HS-27A (cell line): ENCODE data around the gene RASSF9.

Experiments used
- DNase-seq: peaks from one replicate; pipeline ENCODE4 v3.0.0-alpha.2; 2012; ENCODE audit warnings: low read depth, missing footprints

RASSF9 gene

GRCh38 chr12:85821206-85821605 lies 15.0 kb downstream of the RASSF9 start:
- no peak for DNase-seq

- DNase-seq, result no peak
These were observed 16.1 kb downstream of the RASSF9 start for GRCh38 chr12:85820101-85820500.

- DNase-seq, result no peak
These were observed 21.5 kb downstream of the RASSF9 start for GRCh38 chr12:85814741-85815140.

GRCh38 chr12:85814071-85814470 lies 22.1 kb downstream of the RASSF9 start:
- DNase-seq, result no peak

GRCh38 chr12:85809500-85809899 lies 26.7 kb downstream of the RASSF9 start:
- no peak for DNase-seq

GRCh38 chr12:85807730-85808129 lies 28.5 kb downstream of the RASSF9 start:
- DNase-seq, result no peak

- DNase-seq, result no peak
These were observed 30.6 kb downstream of the RASSF9 start for GRCh38 chr12:85805654-85806053.

- no peak for DNase-seq
These were observed 31.5 kb downstream of the RASSF9 start for GRCh38 chr12:85804663-85805062.

GRCh38 chr12:85803923-85804322 lies 32.3 kb downstream of the RASSF9 start:
- no peak for DNase-seq

GRCh38 chr12:85803231-85803630 lies 33.0 kb downstream of the RASSF9 start:
- no peak for DNase-seq

GRCh38 chr12:85798122-85798521 lies 38.1 kb downstream of the RASSF9 start:
- DNase-seq, result no peak

- DNase-seq, result no peak
These were observed 40.2 kb downstream of the RASSF9 start for GRCh38 chr12:85796001-85796400.

- no peak for DNase-seq
These were observed 41.7 kb downstream of the RASSF9 start for GRCh38 chr12:85794531-85794930.

- DNase-seq, result no peak
These were observed 52.0 kb downstream of the RASSF9 start for GRCh38 chr12:85784096-85784720.

GRCh38 chr12:85782711-85783110 lies 53.5 kb downstream of the RASSF9 start:
- DNase-seq, result no peak

GRCh38 chr12:85781766-85782165 lies 54.4 kb downstream of the RASSF9 start:
- no peak for DNase-seq

GRCh38 chr12:85779768-85780167 lies 56.4 kb downstream of the RASSF9 start:
- no peak for DNase-seq

GRCh38 chr12:85775091-85775490 lies 61.1 kb downstream of the RASSF9 start:
- DNase-seq, result no peak

GRCh38 chr12:85765453-85765869 lies 70.7 kb downstream of the RASSF9 start:
- no peak for DNase-seq

GRCh38 chr12:85759623-85760022 lies 76.6 kb downstream of the RASSF9 start:
- DNase-seq, result no peak

GRCh38 chr12:85759091-85759490 lies 77.1 kb downstream of the RASSF9 start:
- no peak for DNase-seq

- no peak for DNase-seq
These were observed 80.4 kb downstream of the RASSF9 start for GRCh38 chr12:85755760-85756159.
